Measurements from ENCODE around the gene PTTG1IP. TPM values are rescaled to one million over a fixed set of nuclear protein-coding genes. Genes with fewer than 3 reads are reported as not detected.

The PTTG1IP gene
- total RNA-seq, 1 donor from 2014 or later, result 98.1 TPM

DNA sequence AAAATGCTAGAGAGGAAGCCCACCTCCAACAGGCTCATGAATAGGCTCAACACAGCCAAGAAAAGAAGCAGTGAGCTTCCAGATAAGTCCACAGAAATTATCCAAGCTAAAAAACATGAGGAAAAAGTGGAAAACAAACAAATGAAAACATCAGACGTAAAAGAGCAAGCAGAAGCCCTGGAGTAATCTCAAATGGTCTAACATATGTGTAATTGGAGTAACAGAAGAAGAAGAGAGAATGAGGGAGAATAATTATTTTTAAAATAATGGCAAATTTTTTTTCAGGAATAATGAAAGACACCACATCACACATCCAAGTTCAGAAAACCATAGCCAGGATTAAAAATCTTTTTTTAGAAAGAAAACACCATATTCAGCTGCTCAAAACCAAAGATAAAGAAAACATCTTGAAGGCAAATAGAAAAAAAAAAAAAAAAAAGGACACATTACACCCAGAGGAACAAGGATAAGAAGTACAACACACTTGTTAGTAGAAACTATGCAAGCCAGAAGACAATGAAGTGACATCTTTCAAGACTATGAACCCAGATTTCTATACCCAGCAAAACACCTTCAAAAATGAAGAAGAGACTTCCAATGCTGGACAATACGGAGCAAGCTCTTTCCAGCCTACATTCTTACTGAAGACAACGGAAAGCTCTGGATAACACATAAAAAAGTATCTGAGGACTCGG is 45.0 kb downstream of the PTTG1IP start:
- H3K27me3 ChIP-seq (ENCODE audit: control insufficient read depth in 3 of 3, insufficient read depth in 3 of 3, low read length in 3 of 3), result no peaks in the 10 kb centered on the region
- no peak overlapping the region for H3K9ac ChIP-seq (ENCODE audit: low read depth in 1 of 3, low read length in 3 of 3)
- H3K4me1 ChIP-seq (ENCODE audit: control insufficient read depth in 3 of 3, insufficient read depth in 3 of 3, low read length in 3 of 3), result no peaks in the 10 kb centered on the region
- no peak overlapping the region for H3K27ac ChIP-seq (ENCODE audit: low read depth, low read length)
- no peaks in the 10 kb centered on the region for H3K36me3 ChIP-seq (ENCODE audit: control insufficient read depth in 3 of 3, insufficient read depth in 3 of 3, low read length in 3 of 3)
- H3K9me3 ChIP-seq (ENCODE audit: control insufficient read depth in 3 of 3, low read length in 3 of 3), result peaks cover 6 to 10% (median 8%) of the 10 kb centered on the region in 3 donors
- H3K4me3 ChIP-seq (ENCODE audit: low read length in 3 of 3), result no peak overlapping the region

DNA sequence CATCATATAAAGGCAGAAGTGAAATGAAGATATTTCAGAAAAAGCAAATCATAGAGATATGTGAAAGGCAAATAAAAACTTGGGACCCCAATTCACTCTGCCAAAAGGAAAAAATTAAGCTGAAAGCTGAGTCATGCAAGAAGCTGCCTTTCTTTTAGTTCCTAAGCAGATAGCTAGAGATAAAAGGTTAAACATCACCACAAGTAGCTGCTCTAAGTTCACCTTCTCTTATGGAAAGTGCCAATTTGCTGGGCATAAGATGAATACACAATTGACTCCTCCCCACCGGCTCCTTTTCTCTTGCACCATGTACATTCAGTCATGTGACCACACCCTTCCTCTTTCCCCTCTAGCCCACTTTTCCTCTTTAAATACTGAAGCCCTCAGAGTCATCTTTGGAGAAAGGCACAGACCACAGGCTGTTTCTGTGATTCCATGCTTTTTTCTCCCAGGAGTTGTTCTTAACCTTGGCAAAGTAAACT is 50.3 kb downstream of the PTTG1IP start:
- peaks cover 13 to 15% (median 14%) of the 10 kb centered on the region in 3 donors for H3K9me3 ChIP-seq (ENCODE audit: control insufficient read depth in 3 of 3, low read length in 3 of 3)
- no peaks in the 10 kb centered on the region for H3K36me3 ChIP-seq (ENCODE audit: control insufficient read depth in 3 of 3, insufficient read depth in 3 of 3, low read length in 3 of 3)

DNA sequence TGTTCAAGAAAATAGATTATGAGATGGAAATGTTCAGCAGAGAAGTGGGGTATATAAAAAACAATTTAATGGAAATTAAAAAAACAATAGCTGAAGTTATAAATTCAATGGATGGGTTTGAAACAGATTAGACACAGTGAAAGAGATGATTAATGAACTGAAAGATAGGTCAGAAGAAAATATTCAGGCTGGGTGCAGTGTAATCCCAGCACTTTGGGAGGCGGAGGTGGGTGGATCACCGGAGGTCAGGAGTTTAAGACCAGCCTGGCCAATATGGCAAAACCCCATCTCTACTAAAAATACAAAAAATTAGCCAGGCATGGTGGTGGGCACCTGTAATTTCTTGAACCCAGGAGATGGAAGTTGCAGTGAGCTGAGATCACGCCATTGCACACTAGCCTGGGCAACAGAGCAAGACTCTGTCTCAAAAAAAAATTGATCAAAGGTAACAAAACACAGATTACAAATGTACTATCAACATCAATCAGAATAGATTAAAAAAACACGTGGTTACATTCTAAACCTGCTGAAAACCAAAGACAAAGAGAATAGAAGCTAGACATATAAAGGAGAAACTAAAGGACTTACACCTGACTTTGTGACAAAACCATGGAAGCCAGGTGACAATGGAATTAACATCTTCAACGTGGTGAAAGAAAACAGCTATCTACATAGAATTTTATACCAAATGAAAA is 50.9 kb downstream of the PTTG1IP start:
- no peak overlapping the region for H3K4me3 ChIP-seq (ENCODE audit: low read length in 3 of 3)
- no peaks in the 10 kb centered on the region for H3K27me3 ChIP-seq (ENCODE audit: control insufficient read depth in 3 of 3, insufficient read depth in 3 of 3, low read length in 3 of 3)
- H3K27ac ChIP-seq (ENCODE audit: low read depth, low read length), result no peak overlapping the region
- no peak overlapping the region for H3K9ac ChIP-seq (ENCODE audit: low read depth in 1 of 3, low read length in 3 of 3)
- H3K9me3 ChIP-seq (ENCODE audit: control insufficient read depth in 3 of 3, low read length in 3 of 3), result peaks cover 9 to 12% (median 9%) of the 10 kb centered on the region in 3 donors
- H3K4me1 ChIP-seq (ENCODE audit: control insufficient read depth in 3 of 3, insufficient read depth in 3 of 3, low read length in 3 of 3), result peaks cover 0 to 5% (median 2%) of the 10 kb centered on the region in 3 donors
- no peaks in the 10 kb centered on the region for H3K36me3 ChIP-seq (ENCODE audit: control insufficient read depth in 3 of 3, insufficient read depth in 3 of 3, low read length in 3 of 3)

More for the DNA sequence above, 50.3 kb downstream of the PTTG1IP start:
- no peak overlapping the region for H3K27ac ChIP-seq (ENCODE audit: low read depth, low read length)
- no peak overlapping the region for H3K9ac ChIP-seq (ENCODE audit: low read depth in 1 of 3, low read length in 3 of 3)
- H3K4me3 ChIP-seq (ENCODE audit: low read length in 3 of 3), result no peak overlapping the region
- H3K27me3 ChIP-seq (ENCODE audit: control insufficient read depth in 3 of 3, insufficient read depth in 3 of 3, low read length in 3 of 3), result no peaks in the 10 kb centered on the region
- H3K4me1 ChIP-seq (ENCODE audit: control insufficient read depth in 3 of 3, insufficient read depth in 3 of 3, low read length in 3 of 3), result peaks cover 0 to 5% (median 2%) of the 10 kb centered on the region in 3 donors

- Histone ChIP-seq H3K36me3 (ENCODE audit: control insufficient read depth in 3 of 3, insufficient read depth in 3 of 3, low read length in 3 of 3) (no peaks in the 10 kb centered on the region), H3K9ac (ENCODE audit: low read depth in 1 of 3, low read length in 3 of 3) (no peak overlapping the region), H3K4me1 (ENCODE audit: control insufficient read depth in 3 of 3, insufficient read depth in 3 of 3, low read length in 3 of 3) (peaks cover 6 to 20% (median 12%) of the 10 kb centered on the region in 3 donors), H3K27ac (ENCODE audit: low read depth, low read length) (no peak overlapping the region), H3K27me3 (ENCODE audit: control insufficient read depth in 3 of 3, insufficient read depth in 3 of 3, low read length in 3 of 3) (no peaks in the 10 kb centered on the region), H3K4me3 (ENCODE audit: low read length in 3 of 3) (no peak overlapping the region), H3K9me3 (ENCODE audit: control insufficient read depth in 3 of 3, low read length in 3 of 3) (peaks cover 6 to 9% (median 8%) of the 10 kb centered on the region in 3 donors)
Observed at GRCh38 chr21:44820851-44821250, 52.6 kb downstream of the PTTG1IP start.

DNA sequence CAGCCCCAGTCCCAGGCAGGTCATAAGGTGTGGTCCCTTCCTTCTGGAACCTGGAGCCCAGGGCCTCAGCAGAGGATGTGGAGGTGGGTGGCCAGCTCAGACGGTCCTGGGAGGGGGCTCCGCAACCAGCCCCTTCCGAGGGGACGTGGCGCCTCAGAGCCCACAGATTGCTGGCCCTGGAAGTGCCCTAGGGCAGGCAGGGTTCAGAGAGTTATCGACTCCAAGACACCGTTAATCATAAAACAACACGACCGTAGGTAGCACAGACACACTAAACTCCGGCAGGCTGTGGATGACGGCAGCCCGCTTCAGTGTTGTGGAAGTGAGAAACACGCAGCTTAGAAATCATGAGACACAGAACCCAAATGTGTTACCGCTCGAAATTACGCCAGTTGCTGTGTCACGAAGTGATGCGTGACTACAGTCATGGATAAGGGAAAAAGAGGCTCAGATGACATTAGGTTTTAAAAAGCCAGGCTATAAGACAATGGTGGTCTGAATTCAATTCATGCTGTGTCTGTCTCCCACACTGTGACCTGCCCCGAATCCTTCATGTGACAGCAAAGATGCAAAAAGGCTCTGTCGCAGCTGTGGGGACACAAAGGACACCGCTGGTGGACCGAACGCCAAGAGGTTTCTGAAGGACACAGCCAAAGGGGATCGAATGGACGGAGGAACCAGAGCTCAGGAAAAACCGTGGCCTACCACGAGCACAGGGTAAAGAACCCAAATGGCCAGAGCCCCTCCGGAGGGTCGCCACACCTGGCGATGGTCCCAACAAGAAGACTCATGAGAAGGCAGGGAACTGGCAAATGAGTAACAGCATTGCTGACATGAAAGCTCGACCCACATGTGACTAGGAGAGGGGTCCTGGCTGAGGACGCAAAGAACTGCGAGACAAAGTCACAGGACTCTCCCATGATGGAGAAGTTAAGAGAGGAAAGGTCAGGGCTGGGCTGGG is 53.9 kb downstream of the PTTG1IP start:
- Histone ChIP-seq H3K4me1 (ENCODE audit: control insufficient read depth in 3 of 3, insufficient read depth in 3 of 3, low read length in 3 of 3) (peaks cover 9 to 33% (median 19%) of the 10 kb centered on the region in 3 donors), H3K27me3 (ENCODE audit: control insufficient read depth in 3 of 3, insufficient read depth in 3 of 3, low read length in 3 of 3) (no peaks in the 10 kb centered on the region), H3K9me3 (ENCODE audit: control insufficient read depth in 3 of 3, low read length in 3 of 3) (peaks cover 6 to 9% (median 8%) of the 10 kb centered on the region in 3 donors), H3K9ac (ENCODE audit: low read depth in 1 of 3, low read length in 3 of 3) (no peak overlapping the region), H3K36me3 (ENCODE audit: control insufficient read depth in 3 of 3, insufficient read depth in 3 of 3, low read length in 3 of 3) (no peaks in the 10 kb centered on the region), H3K27ac (ENCODE audit: low read depth, low read length) (no peak overlapping the region), H3K4me3 (ENCODE audit: low read length in 3 of 3) (no peak overlapping the region)

DNA sequence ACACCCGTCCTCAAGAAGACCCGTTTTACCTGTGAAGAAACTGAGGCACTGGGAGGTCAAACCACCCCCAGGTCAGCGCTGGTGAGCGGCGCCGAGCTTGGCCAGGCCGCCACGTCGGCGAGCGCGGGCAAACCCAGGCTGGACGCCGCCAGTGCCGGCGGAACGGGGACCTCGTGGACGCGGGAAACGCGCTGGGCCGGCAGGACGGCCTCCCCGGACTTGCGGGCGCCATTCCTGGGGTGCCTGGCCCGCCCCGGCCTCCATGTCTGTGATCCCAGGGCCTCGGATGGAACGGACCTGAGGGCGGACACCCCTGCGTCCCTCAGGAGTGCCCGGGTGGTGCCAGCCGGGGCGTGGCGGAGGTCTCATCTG is 54.9 kb downstream of the PTTG1IP start:
- H3K27ac ChIP-seq (ENCODE audit: low read depth, low read length), result peak overlapping the region; percentile 85
- peaks cover 0 to 3% (median 3%) of the 10 kb centered on the region in 3 donors for H3K36me3 ChIP-seq (ENCODE audit: control insufficient read depth in 3 of 3, insufficient read depth in 3 of 3, low read length in 3 of 3)
- no peaks in the 10 kb centered on the region for H3K27me3 ChIP-seq (ENCODE audit: control insufficient read depth in 3 of 3, insufficient read depth in 3 of 3, low read length in 3 of 3)
- peak overlapping the region; percentile 74 to 88 (median 82) for H3K9ac ChIP-seq (ENCODE audit: low read depth in 1 of 3, low read length in 3 of 3)
- H3K4me3 ChIP-seq (ENCODE audit: low read length in 3 of 3), result peak overlapping the region; percentile 23 to 75 (median 72)
- peaks cover 6 to 9% (median 8%) of the 10 kb centered on the region in 3 donors for H3K9me3 ChIP-seq (ENCODE audit: control insufficient read depth in 3 of 3, low read length in 3 of 3)
- H3K4me1 ChIP-seq (ENCODE audit: control insufficient read depth in 3 of 3, insufficient read depth in 3 of 3, low read length in 3 of 3), result peaks cover 9 to 35% (median 19%) of the 10 kb centered on the region in 3 donors

GRCh38 chr21:44817914-44818639 is 55.4 kb downstream of the PTTG1IP start, which contains the start of gene SUMO3:
Gene SUMO3 (minus strand): TSS chr21:44818062. CDS start chr21:44817968, 94 bp downstream.
- H3K36me3 ChIP-seq (ENCODE audit: control insufficient read depth in 3 of 3, insufficient read depth in 3 of 3, low read length in 3 of 3), result peaks cover 0 to 8% (median 8%) of the 10 kb centered on the region in 3 donors
- peaks cover 2 to 9% (median 7%) of the 10 kb centered on the region in 3 donors for H3K9me3 ChIP-seq (ENCODE audit: control insufficient read depth in 3 of 3, low read length in 3 of 3)
- H3K27ac ChIP-seq (ENCODE audit: low read depth, low read length), result peak within 1 kb of the TSS; percentile 85
- no peaks in the 10 kb centered on the region for H3K27me3 ChIP-seq (ENCODE audit: control insufficient read depth in 3 of 3, insufficient read depth in 3 of 3, low read length in 3 of 3)
- peak within 1 kb of the TSS; percentile 74 to 88 (median 82) for H3K9ac ChIP-seq (ENCODE audit: low read depth in 1 of 3, low read length in 3 of 3)
- H3K4me3 ChIP-seq (ENCODE audit: low read length in 3 of 3), result peak within 1 kb of the TSS; percentile 65 to 77 (median 75)
- peaks cover 9 to 35% (median 19%) of the 10 kb centered on the region in 3 donors for H3K4me1 ChIP-seq (ENCODE audit: control insufficient read depth in 3 of 3, insufficient read depth in 3 of 3, low read length in 3 of 3)

DNA sequence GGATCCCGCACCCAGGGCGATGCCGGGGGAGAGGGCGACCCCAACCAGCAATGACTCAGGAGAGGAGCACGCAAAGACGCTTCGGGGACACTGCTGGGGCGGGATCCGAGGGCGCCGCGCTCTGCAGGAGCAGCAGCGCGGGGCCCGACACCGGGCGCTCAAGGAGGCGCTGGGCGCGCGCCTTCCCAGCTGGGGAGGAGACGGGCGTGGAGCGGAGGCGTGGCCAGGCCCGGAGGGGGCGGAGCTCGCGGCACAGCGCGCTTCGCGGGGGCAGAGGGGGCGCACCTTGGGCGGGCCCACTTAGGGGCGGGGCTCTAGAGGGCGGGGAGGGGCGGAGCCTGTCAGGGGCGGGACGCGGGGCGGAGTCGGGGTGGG is 56.0 kb downstream of the PTTG1IP start:
- Histone ChIP-seq H3K4me3 (ENCODE audit: low read length in 3 of 3) (peak overlapping the region; percentile 65 to 77 (median 75)), H3K27me3 (ENCODE audit: control insufficient read depth in 3 of 3, insufficient read depth in 3 of 3, low read length in 3 of 3) (no peaks in the 10 kb centered on the region), H3K36me3 (ENCODE audit: control insufficient read depth in 3 of 3, insufficient read depth in 3 of 3, low read length in 3 of 3) (peaks cover 3 to 13% (median 10%) of the 10 kb centered on the region in 3 donors), H3K9ac (ENCODE audit: low read depth in 1 of 3, low read length in 3 of 3) (peak overlapping the region; percentile 51 to 88 (median 56)), H3K4me1 (ENCODE audit: control insufficient read depth in 3 of 3, insufficient read depth in 3 of 3, low read length in 3 of 3) (peaks cover 9 to 35% (median 19%) of the 10 kb centered on the region in 3 donors), H3K9me3 (ENCODE audit: control insufficient read depth in 3 of 3, low read length in 3 of 3) (peaks cover 2 to 4% (median 3%) of the 10 kb centered on the region in 3 donors), H3K27ac (ENCODE audit: low read depth, low read length) (peak overlapping the region; percentile 85)
